PC-9 (cell line): ENCODE data around the gene GLOD4.

Experiments
- EZH2 ChIP-seq: fragments of 200-600 bp; sonication (generic); IDR thresholded peaks from 2 replicates; pipeline ENCODE4 v1.8.0; 2017; ENCODE audit warnings: antibody characterized with exemption, low read depth
- TF ChIP-seq, protein P1 (sequence below): fragments of 200-600 bp; sonication (generic); conservative IDR thresholded peaks from 2 replicates; pipeline ENCODE4 v1.6.1; 2017; ENCODE audit warnings: mixed run types, antibody characterized with exemption, mild to moderate bottlenecking, moderate library complexity

DNA sequence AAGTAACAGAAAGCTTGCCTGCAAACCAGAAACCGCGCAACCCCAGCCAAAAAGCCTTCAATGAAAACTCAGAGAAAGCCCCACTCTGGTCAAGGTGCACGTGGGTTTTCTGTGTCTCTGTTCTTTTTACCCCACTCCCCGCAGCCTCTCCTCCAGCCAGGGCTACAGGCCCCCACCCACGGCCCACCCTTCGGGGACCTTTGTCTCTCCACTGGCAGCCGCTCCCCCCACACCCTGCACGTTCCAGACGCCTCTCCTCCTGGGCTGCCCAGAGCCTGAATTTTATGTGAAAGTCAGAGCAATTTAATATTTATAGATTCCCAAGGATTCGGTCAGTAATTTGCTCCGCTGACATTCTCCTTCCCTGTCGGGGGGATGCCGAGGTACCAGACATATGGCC, 24.3 kb upstream of the GLOD4 start:
- TF ChIP-seq, protein P1, sequence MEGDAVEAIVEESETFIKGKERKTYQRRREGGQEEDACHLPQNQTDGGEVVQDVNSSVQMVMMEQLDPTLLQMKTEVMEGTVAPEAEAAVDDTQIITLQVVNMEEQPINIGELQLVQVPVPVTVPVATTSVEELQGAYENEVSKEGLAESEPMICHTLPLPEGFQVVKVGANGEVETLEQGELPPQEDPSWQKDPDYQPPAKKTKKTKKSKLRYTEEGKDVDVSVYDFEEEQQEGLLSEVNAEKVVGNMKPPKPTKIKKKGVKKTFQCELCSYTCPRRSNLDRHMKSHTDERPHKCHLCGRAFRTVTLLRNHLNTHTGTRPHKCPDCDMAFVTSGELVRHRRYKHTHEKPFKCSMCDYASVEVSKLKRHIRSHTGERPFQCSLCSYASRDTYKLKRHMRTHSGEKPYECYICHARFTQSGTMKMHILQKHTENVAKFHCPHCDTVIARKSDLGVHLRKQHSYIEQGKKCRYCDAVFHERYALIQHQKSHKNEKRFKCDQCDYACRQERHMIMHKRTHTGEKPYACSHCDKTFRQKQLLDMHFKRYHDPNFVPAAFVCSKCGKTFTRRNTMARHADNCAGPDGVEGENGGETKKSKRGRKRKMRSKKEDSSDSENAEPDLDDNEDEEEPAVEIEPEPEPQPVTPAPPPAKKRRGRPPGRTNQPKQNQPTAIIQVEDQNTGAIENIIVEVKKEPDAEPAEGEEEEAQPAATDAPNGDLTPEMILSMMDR, result no peak
- TF ChIP-seq EZH2, result no peak
